GM18951 (cell line): ENCODE results near the gene ISL2.

ENCODE experiments used
- POLR2A ChIP-seq: IDR thresholded peaks from 4 replicates; pipeline ENCODE4 v1.6.1; 2011; ENCODE audit warnings: mild to moderate bottlenecking; ENCODE audit not compliant: insufficient read length, insufficient read depth; ENCODE audit errors: extremely low read depth
- in situ Hi-C: fragments of 300-500 bp; cut with MboI; formaldehyde crosslinking; loops from one replicate; pipeline ENCODE4 v1.12.0; 2022; ENCODE audit warnings: low sequenced_read_pairs, mixed read lengths, inconsistent platforms; ENCODE audit not compliant: unreplicated experiment

ISL2 gene

GRCh38 chr15:76341366-76342057, 4.9 kb downstream of the ISL2 start:
- in situ Hi-C loops, result no loop called here
- TF ChIP-seq POLR2A, result no peak

DNA sequence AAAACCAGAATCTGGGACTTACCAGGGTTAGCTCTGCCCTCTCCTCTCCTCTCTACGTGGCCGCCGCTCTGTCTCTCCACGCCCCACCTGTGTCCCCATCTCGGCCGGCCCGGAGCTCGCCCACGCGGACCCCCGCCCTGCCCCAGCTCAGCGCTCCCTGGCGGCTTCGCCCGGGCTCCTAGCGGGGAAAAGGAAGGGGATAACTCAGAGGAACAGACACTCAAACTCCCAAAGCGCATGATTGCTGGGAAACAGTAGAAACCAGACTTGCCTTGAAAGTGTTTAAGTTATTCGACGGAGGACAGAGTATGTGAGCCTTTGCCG, 5.4 kb downstream of the ISL2 start:
- in situ Hi-C loops, result no loop called here

GRCh38 chr15:76342382-76343201, 6.0 kb downstream of the ISL2 start:
- in situ Hi-C loops, result no loop called here
- no peak for TF ChIP-seq POLR2A

More for the DNA sequence above, 5.4 kb downstream of the ISL2 start:
- TF ChIP-seq POLR2A, result no peak

GRCh38 chr15:76343313-76343996, 6.9 kb downstream of the ISL2 start:
- TF ChIP-seq POLR2A, result no peak
- in situ Hi-C loops, result no loop called here

DNA sequence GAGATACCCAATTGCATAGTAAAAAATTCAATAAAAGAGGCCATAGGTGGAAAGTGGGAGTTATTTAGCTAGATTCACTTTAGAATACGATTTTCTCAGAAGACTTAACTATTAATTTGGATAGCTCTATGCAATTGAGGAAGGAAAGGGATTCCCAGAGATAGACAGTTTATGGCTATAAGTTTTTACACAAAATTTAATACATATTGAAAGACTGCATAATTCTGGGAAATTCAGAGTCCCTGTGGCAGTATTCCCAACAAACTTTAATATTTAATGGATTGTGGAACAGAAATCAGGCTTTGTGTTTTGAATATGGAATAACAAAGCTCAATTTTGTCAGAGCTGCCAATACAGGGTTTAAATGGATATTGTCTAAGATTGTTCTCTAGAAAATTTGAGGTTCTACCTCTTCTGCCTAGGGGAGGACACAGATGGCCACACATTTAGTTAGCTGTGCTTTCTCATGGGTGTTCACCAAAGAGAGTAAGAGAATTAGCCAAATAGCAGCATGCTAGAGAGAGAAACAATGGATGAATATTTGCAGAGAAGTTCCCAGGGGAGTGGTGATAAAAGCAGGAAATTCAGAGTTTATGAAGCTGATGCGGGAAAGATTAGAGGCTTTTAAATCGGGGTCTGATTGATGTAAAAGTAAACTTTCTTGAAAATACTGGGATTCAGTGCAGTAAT, 8.5 kb downstream of the ISL2 start:
- TF ChIP-seq POLR2A, result no peak
- in situ Hi-C loops, result no loop called here

- no peak for TF ChIP-seq POLR2A
- in situ Hi-C loops, result no loop called here
These were observed 9.0 kb downstream of the ISL2 start for GRCh38 chr15:76345583-76345879.

DNA sequence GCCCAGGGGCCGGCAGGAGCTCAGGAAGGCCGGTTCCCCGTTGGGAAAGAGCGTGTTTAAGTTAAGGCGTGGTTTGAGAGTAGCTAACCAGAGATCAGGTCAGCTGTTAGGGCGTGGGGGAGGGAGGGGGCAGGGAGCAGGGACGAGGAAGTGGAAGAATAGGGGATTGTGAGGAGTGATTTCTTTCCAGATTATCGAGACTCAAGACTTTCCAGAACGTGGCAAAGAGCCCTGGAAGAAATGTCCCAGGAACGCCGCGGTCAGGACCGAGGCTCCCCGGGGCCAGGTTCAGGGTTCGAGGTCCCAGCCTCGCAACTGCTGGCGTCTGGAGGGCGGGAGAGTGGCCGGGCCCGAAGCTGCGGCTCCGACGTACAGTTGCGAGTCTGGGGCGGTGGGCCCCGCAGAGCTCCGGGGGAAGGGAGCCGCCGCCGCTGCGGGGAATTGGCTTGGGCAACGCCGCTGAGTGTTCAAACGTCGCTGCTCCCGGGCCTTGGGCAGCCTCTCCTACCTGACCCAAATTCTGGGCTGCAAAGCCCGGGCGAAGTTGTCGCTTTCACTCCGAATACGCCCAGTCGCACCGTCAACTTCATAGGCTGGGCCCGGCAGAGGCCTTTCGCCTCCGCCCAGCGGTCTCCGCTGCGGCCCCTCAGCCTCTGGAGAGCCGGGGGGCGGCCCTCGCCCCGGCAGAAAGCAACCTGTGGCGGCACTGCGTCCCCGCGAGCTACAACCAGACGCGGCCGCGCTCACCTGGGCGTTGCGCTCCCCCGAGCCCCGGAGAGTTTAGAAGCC, 9.5 kb downstream of the ISL2 start:
- in situ Hi-C loops, result no loop called here

GRCh38 chr15:76346669-76347481, 10.3 kb downstream of the ISL2 start:
- in situ Hi-C loops, result no loop called here

More for the DNA sequence above, 9.5 kb downstream of the ISL2 start:
- TF ChIP-seq POLR2A, result peak; percentile 25

DNA sequence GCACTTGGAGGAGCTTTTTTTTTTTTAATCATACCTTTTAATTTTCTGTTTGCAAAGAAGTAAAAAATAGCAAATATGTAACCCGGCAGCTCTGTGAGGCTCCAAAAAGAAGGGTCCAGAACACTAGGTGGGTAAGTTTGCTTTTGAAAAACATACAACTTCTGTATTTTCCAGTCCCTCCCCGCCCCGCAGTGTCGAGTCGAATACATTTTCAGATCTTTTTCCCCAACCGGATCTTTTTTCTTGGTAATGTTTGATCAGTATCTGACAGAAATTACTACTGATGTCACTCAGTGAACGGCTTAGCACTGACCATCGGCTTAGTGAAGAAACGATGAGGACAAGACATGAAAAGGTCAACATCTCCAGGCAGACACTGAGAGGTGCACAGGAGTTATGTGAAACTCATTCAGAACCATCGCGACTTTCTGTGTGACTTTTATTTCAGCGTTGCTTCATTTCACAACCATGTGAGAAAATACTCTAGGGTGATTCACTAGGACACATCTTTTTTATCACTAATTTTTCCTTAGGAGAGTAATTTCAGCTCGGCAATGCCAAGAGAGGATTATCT, 11.0 kb downstream of the ISL2 start:
- in situ Hi-C loops, result no loop called here
- TF ChIP-seq POLR2A, result no peak

More at GRCh38 chr15:76346669-76347481, 10.3 kb downstream of the ISL2 start:
- TF ChIP-seq POLR2A, result no peak

DNA sequence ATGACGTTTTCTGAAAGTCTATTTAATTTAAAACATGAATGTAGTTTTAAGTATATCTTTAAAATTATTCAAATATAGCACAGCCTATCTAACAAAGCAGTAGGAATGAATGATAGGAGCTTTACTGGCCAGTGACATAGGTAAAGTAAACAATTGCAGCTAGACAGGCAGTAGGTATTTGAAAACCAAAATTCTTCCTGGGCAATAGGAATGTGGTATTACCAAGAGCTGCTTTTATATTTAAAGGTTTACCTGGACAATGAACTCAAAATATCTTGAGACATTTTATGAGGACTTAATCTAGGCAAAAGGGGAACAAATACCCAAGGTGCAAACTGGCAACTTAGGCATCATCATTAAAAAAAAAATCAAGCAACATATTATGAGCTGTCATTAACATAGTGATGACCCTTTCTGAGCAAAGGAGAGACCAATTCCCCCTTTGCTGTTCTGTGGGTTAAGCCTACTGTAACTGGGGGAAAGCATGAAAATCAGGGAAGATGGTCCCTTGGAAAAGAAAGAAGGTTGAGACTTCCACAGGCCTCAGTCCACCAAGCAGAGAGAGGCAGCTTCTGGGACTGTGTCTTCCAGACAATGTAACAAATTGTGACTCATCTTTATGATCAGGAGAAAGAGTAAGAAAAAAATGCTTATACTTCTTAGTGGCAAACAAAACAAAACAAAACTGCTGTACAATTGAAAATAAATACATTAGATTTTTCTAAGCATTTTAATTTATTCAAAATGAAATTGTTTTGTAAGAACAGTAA, 12.9 kb downstream of the ISL2 start:
- no peak for TF ChIP-seq POLR2A
- in situ Hi-C loops, result no loop called here

DNA sequence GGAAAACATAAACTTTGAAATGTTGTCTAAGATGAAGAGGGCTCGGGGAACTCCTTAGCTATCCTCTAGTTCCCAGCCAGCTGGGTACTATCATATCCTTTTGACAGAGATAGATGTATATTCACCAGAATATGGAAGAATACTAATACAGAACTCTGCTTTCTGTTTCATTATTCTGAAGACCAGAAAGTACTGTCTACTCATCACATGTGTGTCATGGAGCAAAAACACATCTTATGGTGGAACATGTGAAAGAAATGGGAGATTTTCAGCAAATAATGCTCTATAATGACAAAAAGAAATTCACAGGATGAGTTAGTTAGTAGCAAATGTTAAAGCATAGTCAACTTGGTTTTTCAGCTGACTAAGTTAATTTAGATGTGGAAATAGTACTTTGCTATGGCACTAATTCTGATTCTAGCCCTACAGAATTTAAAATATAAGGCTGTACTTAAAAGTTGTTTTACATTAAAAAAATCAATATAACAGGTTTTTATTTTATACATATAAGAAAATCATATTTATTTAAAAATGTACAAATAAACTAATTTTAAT, 16.5 kb downstream of the ISL2 start:
- TF ChIP-seq POLR2A, result no peak
- in situ Hi-C loops, result no loop called here
